Large intestine (tissue), 3 donors: ENCODE results near the gene TANC2. TPM values are rescaled to one million over a fixed set of nuclear protein-coding genes. Genes with fewer than 3 reads are reported as not detected.

Source experiments
- DNase-seq, 2 donors: peaks; one replicate each; pipeline versions ENCODE4 v3.0.0 to v3.0.0-alpha.2; 2013
- H3K27ac ChIP-seq: one replicate; pipeline ENCODE4 v1.5.1; 2013; ENCODE audit warnings: low read length
- H3K27me3 ChIP-seq: 2 replicates; pipeline ENCODE4 v1.6.1; 2013; ENCODE audit warnings: low read length; ENCODE audit not compliant: control insufficient read depth, insufficient read depth
- H3K36me3 ChIP-seq: 2 replicates; pipeline ENCODE4 v1.6.1; 2013; ENCODE audit warnings: low read length; ENCODE audit not compliant: control insufficient read depth, insufficient read depth
- H3K4me1 ChIP-seq: one replicate; pipeline ENCODE4 v1.6.1; 2013; ENCODE audit warnings: low read length; ENCODE audit not compliant: control insufficient read depth, insufficient read depth
- H3K4me3 ChIP-seq: one replicate; pipeline ENCODE4 v1.5.1; 2013; ENCODE audit warnings: low read length
- H3K9me3 ChIP-seq: one replicate; pipeline ENCODE4 v1.6.1; 2013; ENCODE audit warnings: mild to moderate bottlenecking, low read depth, low read length, moderate library complexity; ENCODE audit not compliant: control insufficient read depth
- WGBS: methylation state at CpG from one replicate; pipeline ENCODE4 v1.1.5; 2013; ENCODE audit warnings: low lambda C conversion rate; ENCODE audit not compliant: insufficient coverage; 5-methylcytosine and 5-hydroxymethylcytosine counted together
- polyA plus RNA-seq: library from polyadenylated mRNA; unstranded; fragments of 120-200 nt; gene quantifications from one replicate; pipeline ENCODE4 v1.2.1, GENCODE V29; 2013

Gene TANC2
- polyA plus RNA-seq, 1 donor = 12.8 TPM

DNA sequence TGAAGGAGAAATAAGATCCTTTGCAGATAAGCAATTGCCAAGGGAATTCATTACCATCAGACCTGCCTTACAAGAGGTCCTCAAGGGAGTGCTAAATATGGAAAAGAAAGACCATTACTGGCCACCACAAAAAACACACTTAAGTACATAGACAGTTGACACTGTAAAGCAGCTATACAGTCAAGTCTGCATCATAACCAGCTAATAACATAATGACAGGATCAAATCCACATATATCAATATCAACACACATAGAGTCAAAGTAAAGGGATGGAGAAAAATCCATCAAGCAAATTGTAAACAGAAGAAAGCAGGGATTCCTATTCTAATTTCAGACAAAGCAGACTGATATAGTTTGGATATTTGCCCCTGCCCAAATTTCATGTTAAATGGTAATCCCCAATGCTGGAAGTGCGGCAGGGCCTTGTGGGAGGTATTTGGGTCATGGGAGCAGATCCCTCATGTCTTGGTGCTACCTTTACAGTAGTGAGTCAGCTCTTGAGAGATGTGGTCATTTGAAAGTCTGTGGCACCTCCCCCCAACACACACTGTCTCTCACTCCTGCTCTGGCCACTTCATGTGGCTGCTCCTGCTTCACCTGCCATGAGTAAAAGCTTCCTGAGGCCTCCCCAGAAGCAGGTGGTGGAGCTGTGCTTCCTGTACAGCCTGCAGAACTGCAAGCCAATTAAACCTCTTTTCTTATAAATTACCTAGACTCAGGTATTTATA, 32.8 kb downstream of the TANC2 start:
- Histone ChIP-seq H3K9me3 (no peaks in the 10 kb centered on the region), H3K27me3 (no peaks in the 10 kb centered on the region), H3K4me1 (no peaks in the 10 kb centered on the region), H3K36me3 (no peaks in the 10 kb centered on the region), H3K27ac (no peak overlapping the region), H3K4me3 (no peak overlapping the region)
- WGBS = no CpG with 5 or more reads among the region's 1 CpG
- no peak for DNase-seq

DNA sequence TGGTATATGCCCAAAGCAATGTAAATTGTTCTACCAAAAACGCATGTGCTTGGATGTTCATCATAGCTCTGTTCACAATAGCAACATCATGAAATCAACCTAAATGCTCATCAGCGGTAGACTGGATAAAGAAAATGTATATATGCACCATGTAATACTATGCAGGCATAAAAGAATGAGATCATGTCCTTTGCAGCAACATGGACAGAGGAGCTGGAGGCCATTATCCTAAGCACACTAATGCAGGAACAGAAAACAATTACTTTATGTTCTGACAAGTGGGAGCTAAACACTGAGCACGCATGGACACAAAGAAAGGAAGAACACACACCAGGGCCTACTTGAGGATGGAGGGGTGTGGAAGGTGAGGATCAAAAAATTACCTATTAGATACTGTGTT, 33.7 kb downstream of the TANC2 start:
- no peaks in the 10 kb centered on the region for H3K36me3 ChIP-seq
- 57% methylated on average over 1 of the region's 3 CpGs for WGBS
- H3K4me3 ChIP-seq = no peak overlapping the region
- no peaks in the 10 kb centered on the region for H3K4me1 ChIP-seq
- DNase-seq = no peak
- H3K27ac ChIP-seq = no peak overlapping the region
- no peaks in the 10 kb centered on the region for H3K27me3 ChIP-seq
- no peaks in the 10 kb centered on the region for H3K9me3 ChIP-seq

DNA sequence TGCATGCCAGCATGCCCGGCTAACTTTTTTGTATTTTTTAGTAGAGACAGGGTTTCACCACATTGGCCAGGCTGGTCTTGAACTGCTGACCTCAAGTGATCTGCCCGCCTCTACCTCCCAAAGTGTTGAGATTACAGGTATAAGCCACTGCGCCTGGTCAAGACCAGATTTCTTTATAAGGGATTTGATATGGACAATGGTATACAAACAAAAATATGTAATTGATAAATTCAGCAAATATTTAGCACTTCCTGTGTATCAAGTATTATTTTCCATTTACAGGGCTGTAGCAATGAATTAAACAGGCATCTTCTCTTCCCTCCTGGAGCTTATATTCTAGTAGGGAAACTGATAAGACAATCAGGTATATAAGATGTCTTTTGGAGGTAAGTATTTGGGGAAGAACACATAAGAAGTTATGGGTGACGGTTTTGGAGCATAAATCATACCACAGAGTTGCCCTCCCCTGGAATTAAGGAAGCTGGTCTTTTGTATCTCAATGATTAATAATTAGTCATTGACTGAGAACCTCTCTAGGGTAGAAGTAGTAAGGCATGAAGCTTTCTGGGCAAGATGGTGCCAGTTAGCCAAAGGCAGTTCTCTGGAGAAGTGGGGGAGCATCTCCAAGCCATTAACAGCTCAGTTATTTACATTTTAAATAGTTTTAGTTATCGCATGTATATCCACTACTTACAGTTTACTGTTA, 35.8 kb downstream of the TANC2 start:
- 88% methylated on average over 1 of the region's 5 CpGs for WGBS
- no peaks in the 10 kb centered on the region for H3K27me3 ChIP-seq
- DNase-seq = no peak
- no peaks in the 10 kb centered on the region for H3K4me1 ChIP-seq
- no peak overlapping the region for H3K4me3 ChIP-seq
- H3K36me3 ChIP-seq = no peaks in the 10 kb centered on the region
- H3K27ac ChIP-seq = no peak overlapping the region
- no peaks in the 10 kb centered on the region for H3K9me3 ChIP-seq

DNA sequence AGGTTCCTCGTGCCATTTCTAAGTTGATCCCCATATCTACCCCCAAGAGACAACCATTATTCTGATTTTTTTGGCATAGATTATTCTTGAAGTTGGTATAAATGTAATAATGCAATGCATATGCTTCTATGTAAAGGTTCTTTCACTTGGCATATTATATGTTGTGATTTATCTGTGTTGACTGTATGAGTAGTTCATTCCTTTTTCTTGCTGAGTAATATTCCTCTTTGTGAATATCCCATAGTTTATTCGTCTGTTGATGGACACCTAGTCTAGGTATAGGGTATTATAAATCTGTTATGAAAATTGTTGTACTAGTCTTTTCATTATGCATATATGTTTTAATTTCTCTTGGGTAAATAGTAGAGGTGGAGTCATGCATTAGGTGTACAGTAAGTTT, 36.6 kb downstream of the TANC2 start:
- no peaks in the 10 kb centered on the region for H3K4me1 ChIP-seq
- H3K36me3 ChIP-seq = no peaks in the 10 kb centered on the region
- H3K27me3 ChIP-seq = no peaks in the 10 kb centered on the region
- 100% methylated on average over 1 of the region's 2 CpGs for WGBS
- H3K27ac ChIP-seq = no peak overlapping the region
- H3K9me3 ChIP-seq = no peaks in the 10 kb centered on the region
- no peak for DNase-seq
- H3K4me3 ChIP-seq = no peak overlapping the region

DNA sequence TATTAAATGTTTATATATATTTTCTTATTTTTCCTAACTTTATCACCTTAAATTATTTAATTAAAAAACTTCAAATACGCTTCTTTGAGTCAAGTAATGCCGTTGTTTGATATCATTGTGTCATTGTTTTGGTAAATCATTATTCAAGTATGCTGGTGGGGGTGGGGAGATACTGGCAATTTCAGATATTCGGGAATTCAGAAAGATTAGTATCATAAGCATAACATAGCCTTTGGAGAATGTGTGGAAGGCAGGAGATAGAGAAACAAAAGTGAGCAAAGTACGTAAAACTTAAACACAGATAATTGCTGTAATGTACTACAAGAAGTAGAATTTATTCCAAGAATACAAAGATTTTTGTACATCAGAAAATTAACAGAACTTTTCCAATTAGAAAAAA, 49.8 kb downstream of the TANC2 start:
- Histone ChIP-seq H3K9me3 (no peaks in the 10 kb centered on the region), H3K4me1 (no peaks in the 10 kb centered on the region), H3K4me3 (no peak overlapping the region), H3K36me3 (peaks cover 2% of the 10 kb centered on the region), H3K27ac (no peak overlapping the region), H3K27me3 (no peaks in the 10 kb centered on the region)
- 76% methylated on average over 2 of the region's 4 CpGs for WGBS
- no peak for DNase-seq

Other genes starting within 250 kb of the TANC2 start
- gene MARCHF10, start 157.9 kb upstream of the TANC2 start, polyA plus RNA-seq = 0.15 TPM